C4-2B (cell line): ENCODE measurements around the gene PPT1.

ENCODE experiments used
- H3K27ac ChIP-seq: fragments of 450-650 bp; 2 replicates; pipeline ENCODE4 v1.5.1; 2017
- ZFX ChIP-seq: fragments of 450-650 bp; IDR thresholded peaks from 2 replicates; pipeline ENCODE4 v1.6.1; 2017
- TF ChIP-seq, protein P1 (sequence below): fragments of 450-650 bp; conservative IDR thresholded peaks from 2 replicates; pipeline ENCODE4 v1.5.1; 2017; ENCODE audit warnings: mild to moderate bottlenecking

Gene PPT1

DNA sequence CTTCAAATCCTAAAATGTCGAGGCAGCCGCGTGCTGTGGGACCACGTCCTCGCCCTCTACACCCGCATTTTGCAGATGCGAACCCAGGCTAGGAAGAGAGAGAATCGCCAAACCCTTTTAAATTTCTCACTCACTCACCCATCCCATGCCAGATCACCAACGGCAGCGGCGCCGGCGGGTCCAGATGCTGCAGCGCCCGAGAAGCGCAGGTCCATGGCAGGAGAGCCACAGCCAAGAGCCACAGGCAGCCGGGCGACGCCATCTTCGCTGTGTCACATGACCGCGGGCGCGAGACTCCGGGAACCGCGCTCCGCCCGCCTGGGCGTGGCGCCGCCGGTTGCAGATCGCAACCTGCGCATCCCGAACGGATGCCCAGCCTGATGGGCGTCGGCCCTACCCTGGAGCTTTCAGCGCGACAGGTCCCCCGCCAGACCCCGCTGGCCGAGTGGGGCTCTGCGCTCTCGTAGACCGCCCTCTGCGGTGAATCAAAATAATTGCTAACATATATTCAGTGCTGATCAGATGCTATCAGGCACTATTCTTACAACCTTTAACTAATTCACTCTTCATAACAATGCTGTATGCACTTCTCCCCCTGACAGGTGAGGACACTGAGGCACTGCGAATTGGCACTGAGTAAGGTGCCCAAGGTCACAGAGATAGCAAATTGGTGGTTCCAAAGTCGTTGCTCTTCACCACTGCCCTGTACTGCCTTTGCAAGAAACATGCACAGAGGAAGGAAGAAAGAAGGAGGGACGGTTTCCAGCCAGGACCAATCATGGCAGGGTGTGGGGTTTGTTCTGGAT lies at the start of gene PPT1:
Gene PPT1, minus strand, starts transcription at position 276 of the 806 bp plus-strand sequence. Its CDS starts 14 bp downstream, at position 262.
- peak within 1 kb of the TSS; percentile 63 for H3K27ac ChIP-seq
- TF ChIP-seq, protein P1, sequence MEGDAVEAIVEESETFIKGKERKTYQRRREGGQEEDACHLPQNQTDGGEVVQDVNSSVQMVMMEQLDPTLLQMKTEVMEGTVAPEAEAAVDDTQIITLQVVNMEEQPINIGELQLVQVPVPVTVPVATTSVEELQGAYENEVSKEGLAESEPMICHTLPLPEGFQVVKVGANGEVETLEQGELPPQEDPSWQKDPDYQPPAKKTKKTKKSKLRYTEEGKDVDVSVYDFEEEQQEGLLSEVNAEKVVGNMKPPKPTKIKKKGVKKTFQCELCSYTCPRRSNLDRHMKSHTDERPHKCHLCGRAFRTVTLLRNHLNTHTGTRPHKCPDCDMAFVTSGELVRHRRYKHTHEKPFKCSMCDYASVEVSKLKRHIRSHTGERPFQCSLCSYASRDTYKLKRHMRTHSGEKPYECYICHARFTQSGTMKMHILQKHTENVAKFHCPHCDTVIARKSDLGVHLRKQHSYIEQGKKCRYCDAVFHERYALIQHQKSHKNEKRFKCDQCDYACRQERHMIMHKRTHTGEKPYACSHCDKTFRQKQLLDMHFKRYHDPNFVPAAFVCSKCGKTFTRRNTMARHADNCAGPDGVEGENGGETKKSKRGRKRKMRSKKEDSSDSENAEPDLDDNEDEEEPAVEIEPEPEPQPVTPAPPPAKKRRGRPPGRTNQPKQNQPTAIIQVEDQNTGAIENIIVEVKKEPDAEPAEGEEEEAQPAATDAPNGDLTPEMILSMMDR: no peak
- no peak for TF ChIP-seq ZFX

DNA sequence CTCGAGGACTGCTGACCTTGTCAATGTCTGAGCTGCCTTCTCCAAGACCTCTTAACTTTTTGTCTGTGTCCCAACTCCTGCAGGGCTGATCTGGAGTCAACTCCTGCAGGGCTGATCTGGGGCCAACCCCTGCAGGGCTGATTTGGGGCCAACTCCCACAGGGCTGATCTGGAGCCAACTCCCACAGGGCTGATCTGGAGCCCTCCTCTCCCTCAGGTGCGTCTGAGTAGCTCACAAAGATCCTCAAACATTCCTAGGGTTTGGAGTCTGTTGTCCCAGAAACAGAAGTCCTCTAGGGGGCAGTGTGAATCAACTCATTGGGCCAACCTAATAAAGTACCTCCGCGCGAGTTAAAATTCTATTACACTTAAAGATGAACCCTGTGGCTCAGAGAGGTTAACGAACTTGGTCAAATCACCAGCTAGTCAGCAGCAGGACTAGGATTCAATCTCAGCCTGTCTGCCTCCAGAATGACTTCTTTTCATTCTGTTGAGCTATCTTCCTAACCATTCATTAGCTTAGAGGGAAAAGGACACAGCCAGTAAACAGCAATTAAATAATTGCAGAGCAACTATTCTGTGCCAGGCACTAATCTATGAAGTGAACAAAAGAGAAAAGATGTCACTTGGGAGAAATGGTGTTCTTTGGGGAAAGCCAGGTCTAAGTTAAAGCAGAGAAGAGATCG lies 47.0 kb upstream of the PPT1 start:
- TF ChIP-seq, protein P1: peak; percentile 90
- TF ChIP-seq ZFX: no peak
- peak overlapping the region; percentile 19; the same call in 1 of the 2 replicates for H3K27ac ChIP-seq

DNA sequence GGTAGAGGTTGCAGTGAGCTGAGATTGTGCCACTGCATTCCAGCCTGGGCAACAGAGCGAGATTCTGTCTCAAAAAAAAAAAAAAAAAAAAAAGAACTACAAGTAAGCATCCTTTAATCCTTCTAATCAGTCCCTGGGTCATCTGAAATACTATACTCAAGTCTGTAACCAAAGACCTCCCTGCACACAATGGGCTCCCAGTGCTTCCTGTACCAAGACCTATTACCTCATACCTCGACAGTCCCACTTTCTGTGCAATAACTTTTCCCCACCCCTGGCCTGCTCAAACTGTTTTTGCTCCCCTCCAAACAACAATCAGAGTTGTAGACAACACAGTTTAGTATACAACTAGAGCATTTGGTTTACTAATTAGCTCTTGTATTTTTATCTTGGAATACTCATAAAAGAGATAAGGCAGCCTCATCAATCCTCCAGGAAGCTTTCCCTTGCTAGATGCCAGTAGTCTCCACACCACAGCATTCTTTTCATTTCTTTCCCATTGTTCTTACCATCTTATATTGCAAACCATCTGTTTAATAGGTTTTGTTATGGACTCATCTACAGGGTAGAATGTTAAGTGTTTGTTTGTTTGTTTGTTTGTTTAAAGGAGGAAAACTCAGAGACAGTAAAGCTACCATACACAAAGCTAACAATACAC lies 45.0 kb upstream of the PPT1 start:
- TF ChIP-seq, protein P1: no peak
- no peak for TF ChIP-seq ZFX
- peak overlapping the region; percentile 78 for H3K27ac ChIP-seq

DNA sequence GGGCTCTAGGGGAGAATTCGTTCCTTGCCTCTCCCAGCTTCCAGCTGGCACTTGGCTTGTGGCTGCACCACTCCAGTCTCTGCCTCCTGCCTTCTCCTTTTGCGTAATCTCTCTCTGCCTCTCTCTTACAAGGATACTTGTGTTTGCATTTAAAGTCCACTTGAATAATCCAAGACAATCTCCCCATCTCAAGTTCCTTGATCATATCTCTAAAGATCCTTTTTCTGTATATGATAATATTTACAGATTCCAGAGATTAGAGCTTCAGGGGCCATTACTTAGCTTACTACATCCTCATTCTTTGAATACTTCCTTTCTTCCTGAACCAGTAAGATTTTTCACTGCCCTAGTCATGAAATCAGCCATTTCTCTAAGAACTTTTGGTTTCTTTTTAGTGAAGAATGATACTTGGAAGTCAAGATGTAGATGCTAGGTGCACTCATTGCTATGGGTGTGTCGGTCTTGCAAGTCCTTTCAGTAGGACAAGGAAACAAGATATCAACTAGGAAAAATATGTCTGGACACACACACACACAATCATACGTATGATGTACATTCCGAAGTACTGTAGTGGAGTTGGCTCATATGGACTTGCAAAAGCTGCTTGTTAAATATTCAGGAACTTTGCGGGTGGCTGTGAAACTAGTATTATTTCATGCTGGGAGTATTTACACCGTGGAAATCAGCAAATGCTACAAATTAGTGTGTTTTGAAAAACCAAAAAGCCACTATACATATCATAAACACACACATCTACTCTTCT lies 43.3 kb upstream of the PPT1 start:
- H3K27ac ChIP-seq: peak overlapping the region; percentile 78

DNA sequence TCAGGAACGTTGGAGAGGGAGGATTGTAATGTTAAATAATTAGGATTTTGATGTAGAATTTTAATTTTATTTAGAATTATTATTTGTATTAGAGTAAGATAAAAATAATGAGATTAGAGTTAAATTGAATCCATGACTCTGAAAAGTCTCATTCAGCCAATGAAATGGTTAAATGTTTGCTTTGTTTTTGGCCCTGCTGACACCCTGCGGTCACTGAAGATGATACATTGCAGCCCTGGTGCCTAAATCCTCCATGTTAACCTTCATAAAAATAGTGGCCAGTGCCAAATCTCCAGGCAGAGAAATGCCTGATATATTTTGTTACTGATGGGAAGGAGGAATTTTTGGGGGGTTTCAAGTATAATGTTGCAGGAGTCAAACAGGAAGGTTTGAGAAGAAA lies 36.8 kb upstream of the PPT1 start:
- no peak overlapping the region for H3K27ac ChIP-seq
- TF ChIP-seq, protein P1: no peak
- no peak for TF ChIP-seq ZFX

More for the DNA sequence above, 43.3 kb upstream of the PPT1 start:
- TF ChIP-seq ZFX: no peak
- TF ChIP-seq, protein P1: no peak

DNA sequence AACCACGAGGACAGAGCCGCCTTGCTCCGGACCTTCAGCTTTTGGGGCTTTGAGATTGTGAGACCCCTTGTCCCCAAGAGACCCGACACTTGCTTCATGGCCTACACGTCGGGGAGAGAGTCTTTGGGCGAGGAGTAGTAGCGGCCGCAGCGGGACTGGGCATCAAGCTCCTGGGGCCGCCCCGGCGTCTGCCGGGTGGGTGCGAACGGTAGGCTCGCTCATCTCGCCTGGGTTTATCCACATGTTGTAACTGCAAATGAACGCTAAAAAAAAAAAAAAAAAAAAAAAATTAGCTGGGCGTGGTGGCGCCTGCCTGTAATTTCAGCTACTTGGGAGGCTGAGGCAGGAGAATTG lies 36.2 kb upstream of the PPT1 start:
- TF ChIP-seq ZFX: no peak
- TF ChIP-seq, protein P1: no peak
- H3K27ac ChIP-seq: no peak overlapping the region
